ENCODE measurements around the gene FLRT3.

FLRT3 gene

DNA sequence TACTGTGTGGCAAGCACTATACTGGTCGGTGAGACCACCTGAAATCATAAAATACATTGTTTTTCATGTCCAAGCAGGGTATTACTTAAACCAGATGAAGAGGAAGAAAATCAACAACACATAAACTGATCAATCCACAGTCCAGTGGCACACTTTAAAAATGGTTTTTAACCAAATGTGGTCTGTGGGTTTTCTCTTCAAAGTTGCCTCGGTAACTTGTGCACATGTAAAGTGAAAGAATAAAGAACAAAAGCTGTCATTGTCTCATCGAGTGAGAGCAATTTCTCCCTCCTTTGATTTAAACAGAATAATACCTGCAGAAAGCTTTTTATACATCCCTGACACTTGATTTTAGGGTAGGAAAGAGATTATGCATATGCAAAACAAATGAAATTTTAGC lies 3.7 kb downstream of the FLRT3 start:
- no peak for DNase-seq (ENCODE audit: extremely low read depth, low read depth)
- H3K4me3 ChIP-seq (replicated peaks; ENCODE audit: low read depth, low read length): no peak overlapping the region
- TF ChIP-seq, protein P1, sequence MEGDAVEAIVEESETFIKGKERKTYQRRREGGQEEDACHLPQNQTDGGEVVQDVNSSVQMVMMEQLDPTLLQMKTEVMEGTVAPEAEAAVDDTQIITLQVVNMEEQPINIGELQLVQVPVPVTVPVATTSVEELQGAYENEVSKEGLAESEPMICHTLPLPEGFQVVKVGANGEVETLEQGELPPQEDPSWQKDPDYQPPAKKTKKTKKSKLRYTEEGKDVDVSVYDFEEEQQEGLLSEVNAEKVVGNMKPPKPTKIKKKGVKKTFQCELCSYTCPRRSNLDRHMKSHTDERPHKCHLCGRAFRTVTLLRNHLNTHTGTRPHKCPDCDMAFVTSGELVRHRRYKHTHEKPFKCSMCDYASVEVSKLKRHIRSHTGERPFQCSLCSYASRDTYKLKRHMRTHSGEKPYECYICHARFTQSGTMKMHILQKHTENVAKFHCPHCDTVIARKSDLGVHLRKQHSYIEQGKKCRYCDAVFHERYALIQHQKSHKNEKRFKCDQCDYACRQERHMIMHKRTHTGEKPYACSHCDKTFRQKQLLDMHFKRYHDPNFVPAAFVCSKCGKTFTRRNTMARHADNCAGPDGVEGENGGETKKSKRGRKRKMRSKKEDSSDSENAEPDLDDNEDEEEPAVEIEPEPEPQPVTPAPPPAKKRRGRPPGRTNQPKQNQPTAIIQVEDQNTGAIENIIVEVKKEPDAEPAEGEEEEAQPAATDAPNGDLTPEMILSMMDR (IDR thresholded peaks at IDR 0.05; ENCODE audit: low read depth, low read length, missing control alignments): no peak

DNA sequence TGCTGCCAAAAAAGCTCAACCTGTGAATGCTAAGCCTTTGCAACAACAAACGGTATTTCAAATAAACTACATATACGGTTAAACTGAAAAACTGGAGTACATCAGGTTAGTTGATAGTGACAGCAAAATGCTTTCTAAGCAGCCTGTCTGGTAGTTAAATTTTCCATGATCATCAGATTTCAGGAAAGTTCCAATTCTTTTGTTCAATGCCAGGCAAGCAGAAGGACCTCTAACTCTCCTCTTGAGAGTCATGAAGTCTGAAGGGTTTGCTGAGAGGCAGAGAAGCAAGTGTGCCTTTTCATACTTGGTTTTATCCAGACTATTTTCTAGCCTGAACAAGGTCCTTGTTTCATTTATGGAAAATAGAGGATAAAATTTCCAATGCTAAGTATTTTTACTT lies 4.5 kb downstream of the FLRT3 start:
- DNase-seq (ENCODE audit: extremely low read depth, low read depth): no peak
- no peak overlapping the region for H3K4me3 ChIP-seq (replicated peaks; ENCODE audit: low read depth, low read length)
- TF ChIP-seq, protein P1 (IDR thresholded peaks at IDR 0.05; ENCODE audit: low read depth, low read length, missing control alignments): no peak

DNA sequence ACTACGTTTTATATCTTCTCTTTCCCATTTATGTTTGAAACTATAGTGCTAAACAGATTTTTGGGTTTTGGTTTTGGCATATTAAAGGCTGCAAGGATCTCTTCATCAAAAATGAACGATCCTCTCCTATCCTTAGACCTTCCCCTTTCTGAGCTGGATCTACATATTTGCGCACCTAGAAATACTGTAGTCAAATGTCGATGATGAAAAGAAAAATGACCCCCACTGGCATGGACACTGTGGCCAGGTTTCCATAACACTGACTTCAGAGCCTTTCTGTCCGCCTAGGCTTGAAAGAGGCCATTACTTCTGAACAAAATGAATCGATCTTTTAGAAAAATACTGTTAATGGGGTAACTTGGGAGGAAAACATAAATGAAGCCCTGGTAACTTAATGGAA lies 5.8 kb downstream of the FLRT3 start:
- H3K4me3 ChIP-seq (replicated peaks; ENCODE audit: low read depth, low read length): no peak overlapping the region
- TF ChIP-seq, protein P1 (IDR thresholded peaks at IDR 0.05; ENCODE audit: low read depth, low read length, missing control alignments): no peak
- DNase-seq (ENCODE audit: extremely low read depth, low read depth): no peak

DNA sequence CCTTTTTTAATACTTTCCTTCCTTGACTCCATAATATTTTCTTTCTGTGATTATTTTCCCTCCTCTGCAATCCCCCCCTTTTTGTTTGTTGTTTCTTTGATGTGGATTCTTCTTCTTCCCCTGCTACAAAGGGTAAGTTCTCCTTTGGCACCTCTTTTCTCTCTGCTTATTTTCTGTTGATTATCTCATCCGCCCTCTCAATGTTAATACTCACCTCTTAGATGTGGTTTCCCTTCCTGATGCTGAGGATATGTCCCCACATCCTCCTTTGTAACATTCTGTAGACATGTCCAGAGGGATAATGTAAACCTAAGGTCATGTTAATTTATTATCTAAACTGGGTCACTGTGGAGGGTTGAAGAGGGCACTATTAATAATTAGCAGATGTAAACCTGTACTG lies 17.7 kb downstream of the FLRT3 start:
- DNase-seq (ENCODE audit: extremely low read depth, low read depth): no peak
- TF ChIP-seq, protein P1 (IDR thresholded peaks at IDR 0.05; ENCODE audit: low read depth, low read length, missing control alignments): no peak

DNA sequence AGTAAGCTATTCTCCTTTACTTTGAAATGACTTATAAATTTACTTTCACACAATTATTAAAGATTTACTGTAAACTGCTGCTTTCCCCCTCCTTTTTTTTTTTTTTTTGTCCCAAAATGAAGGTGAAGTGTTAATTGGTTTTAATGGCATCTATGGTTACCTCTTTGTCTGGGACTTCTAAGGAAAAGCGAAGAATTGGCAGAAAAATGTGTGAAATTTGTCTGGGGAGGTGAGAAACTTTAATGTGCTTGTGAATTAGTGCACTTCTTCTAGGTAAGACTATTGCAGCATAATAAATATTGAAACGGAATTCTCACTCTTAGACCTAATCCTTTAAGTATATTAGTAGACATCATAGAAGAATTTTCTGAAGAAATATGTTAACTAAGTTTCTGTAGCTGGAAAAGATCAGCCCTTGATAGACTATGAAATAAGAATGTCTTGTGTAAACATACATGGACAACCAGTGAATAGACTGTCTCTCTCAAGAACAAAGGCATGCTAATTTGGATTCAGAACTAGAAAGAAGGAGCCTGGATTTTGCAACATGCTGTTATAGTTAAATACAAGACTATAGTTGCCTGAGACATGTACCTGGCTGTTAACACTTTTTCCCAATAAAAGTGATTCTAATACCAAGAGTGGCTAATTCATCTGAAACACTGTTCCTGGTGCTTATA lies 23.9 kb downstream of the FLRT3 start:
- no peak for DNase-seq (ENCODE audit: extremely low read depth, low read depth)
- TF ChIP-seq, protein P1 (IDR thresholded peaks at IDR 0.05; ENCODE audit: low read depth, low read length, missing control alignments): no peak
- H3K4me3 ChIP-seq (replicated peaks; ENCODE audit: low read depth, low read length): no peak overlapping the region

More for the DNA sequence above, 17.7 kb downstream of the FLRT3 start:
- no peak overlapping the region for H3K4me3 ChIP-seq (replicated peaks; ENCODE audit: low read depth, low read length)

DNA sequence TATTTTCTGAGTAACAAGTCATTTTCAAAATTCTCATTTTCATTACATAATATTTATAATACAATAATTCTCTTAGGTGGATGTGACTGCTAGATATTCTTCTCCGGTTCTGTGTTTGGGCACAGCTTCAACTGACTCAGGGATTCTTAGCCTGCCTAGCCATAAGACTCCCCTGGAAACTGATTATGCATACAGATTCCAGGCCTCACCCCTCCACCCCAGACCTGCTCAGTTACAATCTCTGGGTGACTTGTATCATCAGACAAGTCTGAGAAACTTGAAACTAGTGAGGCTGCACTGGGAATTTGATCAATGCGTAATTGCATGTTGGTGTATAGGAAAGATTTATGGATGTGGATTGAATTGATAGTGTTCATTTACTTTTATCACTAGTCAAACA lies 25.4 kb downstream of the FLRT3 start:
- H3K4me3 ChIP-seq (replicated peaks; ENCODE audit: low read depth, low read length): no peak overlapping the region
- no peak for DNase-seq (ENCODE audit: extremely low read depth, low read depth)
- TF ChIP-seq, protein P1 (IDR thresholded peaks at IDR 0.05; ENCODE audit: low read depth, low read length, missing control alignments): no peak
